Keratinocyte (primary cell): ENCODE data around the gene NKD1. TPM values are rescaled to one million over a fixed set of nuclear protein-coding genes. Genes with fewer than 3 reads are reported as not detected.

Experiments
- DNase-seq: peaks from one replicate; pipeline ENCODE4 v3.0.0-alpha.2; 2011; ENCODE audit warnings: low read depth, missing footprints, low spot score
- FAIRE-seq: peaks from 2 replicates; lab custom pipeline; 2011; peaks lifted over from hg19 to GRCh38; lab: Jason Lieb, UNC
- H2AFZ ChIP-seq: 2 replicates; pipeline ENCODE4 v1.6.0; 2012; ENCODE audit warnings: low read length, control low read depth, inconsistent platforms; ENCODE audit not compliant: control insufficient read depth
- H3K27ac ChIP-seq: 2 replicates; pipeline ENCODE4 v1.5.1; 2011; ENCODE audit warnings: low read length; ENCODE audit not compliant: control insufficient read depth, insufficient read depth
- H3K27me3 ChIP-seq: 3 replicates; pipeline ENCODE4 v1.6.0; 2011; ENCODE audit warnings: low read length; ENCODE audit not compliant: control insufficient read depth, insufficient read depth; ENCODE audit errors: extremely low read depth
- H3K36me3 ChIP-seq, 2 experiments: 2 replicates in 1 of 2; 3 replicates in 1 of 2; pipeline ENCODE4 v1.5.1; 2011; ENCODE audit warnings: low read length in 2 of 2, mild to moderate bottlenecking in 1 of 2; ENCODE audit not compliant: control insufficient read depth in 2 of 2, insufficient read depth in 2 of 2; ENCODE audit errors: extremely low read depth in 1 of 2
- H3K4me1 ChIP-seq: 3 replicates; pipeline ENCODE4 v1.5.1; 2011; ENCODE audit warnings: low read length; ENCODE audit not compliant: control insufficient read depth, insufficient read depth; ENCODE audit errors: extremely low read depth
- H3K4me2 ChIP-seq: 3 replicates; pipeline ENCODE4 v1.6.0; 2011; ENCODE audit warnings: low read depth, low read length; ENCODE audit not compliant: control insufficient read depth, insufficient read depth; ENCODE audit errors: extremely low read depth
- H3K4me3 ChIP-seq, 3 experiments: fragments of 200-600 bp in 1 of 3; sonication (generic) in 1 of 3; 2 replicates in 2 of 3; 3 replicates in 1 of 3; pipeline ENCODE4 v1.5.1; 2011 to 2016; ENCODE audit warnings: low read length in 3 of 3, mild to moderate bottlenecking in 3 of 3, control low read depth in 2 of 3, inconsistent platforms in 1 of 3, low read depth in 1 of 3, mixed read lengths in 1 of 3, mixed run types in 1 of 3, moderate library complexity in 1 of 3; ENCODE audit not compliant: control insufficient read depth in 2 of 3, insufficient read depth in 2 of 3; ENCODE audit errors: extremely low read depth in 1 of 3
- H3K79me2 ChIP-seq: 2 replicates; pipeline ENCODE4 v1.6.0; 2012; ENCODE audit warnings: low read length; ENCODE audit not compliant: control insufficient read depth, insufficient read depth
- H3K9ac ChIP-seq: 3 replicates; pipeline ENCODE4 v1.6.0; 2011; ENCODE audit warnings: low read length; ENCODE audit not compliant: control insufficient read depth, insufficient read depth; ENCODE audit errors: extremely low read depth
- H3K9me1 ChIP-seq: 3 replicates; pipeline ENCODE4 v1.6.0; 2011; ENCODE audit warnings: low read length; ENCODE audit not compliant: control insufficient read depth, insufficient read depth; ENCODE audit errors: extremely low read depth
- H3K9me3 ChIP-seq: 2 replicates; pipeline ENCODE4 v1.5.1; 2012; ENCODE audit warnings: low read depth, low read length; ENCODE audit not compliant: control insufficient read depth
- H4K20me1 ChIP-seq: 3 replicates; pipeline ENCODE4 v1.6.0; 2011; ENCODE audit warnings: low read length; ENCODE audit not compliant: control insufficient read depth, insufficient read depth; ENCODE audit errors: extremely low read depth
- EZH2 ChIP-seq: IDR thresholded peaks from one replicate; pipeline ENCODE4 v1.6.1; 2012; ENCODE audit warnings: inconsistent platforms, mild to moderate bottlenecking, low read length, moderate library complexity
- dilution Hi-C: fragments of 300-500 bp; cut with MboI; formaldehyde crosslinking; loops from one replicate; pipeline ENCODE4 v1.7.0; 2020; ENCODE audit warnings: low sequenced_read_pairs; ENCODE audit not compliant: extremely low pct_ligation_motif_present
- polyA plus RNA-seq, 5 experiments: library from polyadenylated mRNA; depleted of rRNA in 3 of 5; stranded (reverse) in 3 of 5; stranded (forward) in 1 of 5; unstranded in 1 of 5; fragments of >200 nt; gene quantifications; 1 replicate in 1 of 5; 2 replicates in 3 of 5; 3 replicates in 1 of 5; pipeline versions ENCODE4 v1.2.1 to v1.2.3, GENCODE V29; 2011 to 2012; ENCODE audit warnings: missing spikeins in 2 of 5, low read depth in 1 of 5, low replicate concordance in 1 of 5
- TF ChIP-seq, protein P1 (sequence below), 3 experiments: IDR thresholded peaks in 1 of 3; conservative IDR thresholded peaks in 1 of 3; optimal IDR thresholded peaks in 1 of 3; 2 replicates in 2 of 3; 3 replicates in 1 of 3; pipeline versions ENCODE3 to v1.5.1; 2011; ENCODE audit warnings: low read length in 3 of 3, mild to moderate bottlenecking in 3 of 3, moderate library complexity in 2 of 3, control low read depth in 1 of 3, inconsistent platforms in 1 of 3; ENCODE audit not compliant: insufficient read depth in 2 of 3; ENCODE audit errors: extremely low read depth in 1 of 3

The NKD1 gene
- polyA plus RNA-seq, 1 donor (not counting 4 experiments of a cell fraction or from before 2014, with no cell fraction given): 0.62 TPM

DNA sequence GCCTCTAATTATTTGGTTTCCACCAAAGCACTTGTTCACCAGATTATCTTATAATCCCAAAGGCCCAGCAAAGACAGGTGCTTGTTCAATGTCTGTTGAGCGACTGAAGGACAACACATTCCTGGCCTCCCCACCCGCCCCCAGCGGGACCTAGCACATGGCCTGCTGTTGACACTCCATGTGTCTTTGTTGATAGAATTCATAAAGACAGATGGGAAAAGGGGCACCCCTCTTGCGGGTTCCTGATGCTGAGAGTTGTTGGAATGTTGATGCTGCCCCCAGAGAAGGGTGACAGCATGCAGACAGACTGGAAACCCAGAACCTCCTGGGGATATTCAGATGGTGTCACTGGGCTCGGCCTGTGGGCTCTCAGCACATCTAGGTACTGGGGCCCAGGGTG is 96.0 kb downstream of the NKD1 start:
- FAIRE-seq: no peak

DNA sequence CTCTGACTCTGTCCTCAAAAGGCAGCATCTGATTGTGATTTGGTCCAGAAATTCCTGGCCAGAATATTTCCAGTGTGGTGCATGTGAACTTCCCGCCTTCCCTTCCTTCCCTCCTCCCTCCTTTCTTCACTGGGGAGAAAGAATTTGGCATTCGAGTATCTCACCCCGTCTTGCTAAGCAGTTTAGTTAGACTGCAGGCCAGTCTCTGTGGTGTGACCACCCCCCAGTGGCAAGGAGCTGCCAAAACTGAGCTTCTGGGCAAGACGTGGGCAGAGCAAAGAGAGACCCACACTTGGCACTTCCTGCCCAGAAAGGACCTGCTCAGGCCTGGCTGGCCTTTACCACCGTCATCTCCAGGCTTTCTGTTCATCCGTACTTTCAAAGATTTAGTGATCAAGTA is 96.5 kb downstream of the NKD1 start:
- dilution Hi-C loops: no loop called here
- Histone ChIP-seq H3K9me3 (no peaks in the 10 kb centered on the region), H3K9me1 (no peaks in the 10 kb centered on the region), H2AFZ (no peak overlapping the region), H4K20me1 (no peaks in the 10 kb centered on the region), H3K27ac (no peak overlapping the region), H3K36me3 (no peaks in the 10 kb centered on the region), H3K4me3 (no peak overlapping the region), H3K4me2 (no peak overlapping the region), H3K9ac (no peak overlapping the region), H3K27me3 (no peaks in the 10 kb centered on the region), H3K4me1 (no peaks in the 10 kb centered on the region), H3K79me2 (no peaks in the 10 kb centered on the region)
- DNase-seq: no peak
- TF ChIP-seq, protein P1, sequence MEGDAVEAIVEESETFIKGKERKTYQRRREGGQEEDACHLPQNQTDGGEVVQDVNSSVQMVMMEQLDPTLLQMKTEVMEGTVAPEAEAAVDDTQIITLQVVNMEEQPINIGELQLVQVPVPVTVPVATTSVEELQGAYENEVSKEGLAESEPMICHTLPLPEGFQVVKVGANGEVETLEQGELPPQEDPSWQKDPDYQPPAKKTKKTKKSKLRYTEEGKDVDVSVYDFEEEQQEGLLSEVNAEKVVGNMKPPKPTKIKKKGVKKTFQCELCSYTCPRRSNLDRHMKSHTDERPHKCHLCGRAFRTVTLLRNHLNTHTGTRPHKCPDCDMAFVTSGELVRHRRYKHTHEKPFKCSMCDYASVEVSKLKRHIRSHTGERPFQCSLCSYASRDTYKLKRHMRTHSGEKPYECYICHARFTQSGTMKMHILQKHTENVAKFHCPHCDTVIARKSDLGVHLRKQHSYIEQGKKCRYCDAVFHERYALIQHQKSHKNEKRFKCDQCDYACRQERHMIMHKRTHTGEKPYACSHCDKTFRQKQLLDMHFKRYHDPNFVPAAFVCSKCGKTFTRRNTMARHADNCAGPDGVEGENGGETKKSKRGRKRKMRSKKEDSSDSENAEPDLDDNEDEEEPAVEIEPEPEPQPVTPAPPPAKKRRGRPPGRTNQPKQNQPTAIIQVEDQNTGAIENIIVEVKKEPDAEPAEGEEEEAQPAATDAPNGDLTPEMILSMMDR (optimal IDR thresholded peaks at IDR 0.05 in 1 of 3, IDR thresholded peaks at IDR 0.05 in 1 of 3, conservative IDR thresholded peaks at IDR 0.05 in 1 of 3; ENCODE audit: extremely low read depth in 1 of 3, insufficient read depth in 2 of 3, low read length in 3 of 3): peak; percentile 25 to 52 (median 49)
- TF ChIP-seq EZH2: no peak
- FAIRE-seq: no peak

More for the DNA sequence above, 96.0 kb downstream of the NKD1 start:
- Histone ChIP-seq H3K4me1 (no peaks in the 10 kb centered on the region), H3K9me1 (no peaks in the 10 kb centered on the region), H2AFZ (no peak overlapping the region), H3K27ac (no peak overlapping the region), H3K4me2 (no peak overlapping the region), H3K9me3 (no peaks in the 10 kb centered on the region), H3K9ac (no peak overlapping the region), H4K20me1 (no peaks in the 10 kb centered on the region), H3K27me3 (no peaks in the 10 kb centered on the region), H3K36me3 (no peaks in the 10 kb centered on the region), H3K4me3 (no peak overlapping the region), H3K79me2 (no peaks in the 10 kb centered on the region)
- no peak for TF ChIP-seq EZH2
- TF ChIP-seq, protein P1 (optimal IDR thresholded peaks at IDR 0.05 in 1 of 3, IDR thresholded peaks at IDR 0.05 in 1 of 3, conservative IDR thresholded peaks at IDR 0.05 in 1 of 3; ENCODE audit: extremely low read depth in 1 of 3, insufficient read depth in 2 of 3, low read length in 3 of 3): no peak
- no peak for DNase-seq
- dilution Hi-C loops: no loop called here
